ENCODE results near the gene ZBTB16. TPM values are rescaled to one million over a fixed set of nuclear protein-coding genes. Genes with fewer than 3 reads are reported as not detected.

Gene ZBTB16
- total RNA-seq, 2 donors from 2014 or later, result 2.0 to 13.7 TPM

GRCh38 chr11:114078423-114078822 lies 18.9 kb downstream of the ZBTB16 start:
- H3K4me1 ChIP-seq, result peaks cover 13% of the 10 kb centered on the region
- no peak overlapping the region for H3K27ac ChIP-seq
- no peak overlapping the region for H3K4me3 ChIP-seq
- no peaks in the 10 kb centered on the region for H3K36me3 ChIP-seq
- intact Hi-C loops (cut with DNase I), result no loop called here
- H3K27me3 ChIP-seq, result no peaks in the 10 kb centered on the region
- H3K9me3 ChIP-seq, result no peaks in the 10 kb centered on the region
- DNase-seq, result no peak
- no peak overlapping the region for H3K9ac ChIP-seq (ENCODE audit: low read depth in 2 of 2, low read length in 2 of 2)
- TF ChIP-seq, protein P1, sequence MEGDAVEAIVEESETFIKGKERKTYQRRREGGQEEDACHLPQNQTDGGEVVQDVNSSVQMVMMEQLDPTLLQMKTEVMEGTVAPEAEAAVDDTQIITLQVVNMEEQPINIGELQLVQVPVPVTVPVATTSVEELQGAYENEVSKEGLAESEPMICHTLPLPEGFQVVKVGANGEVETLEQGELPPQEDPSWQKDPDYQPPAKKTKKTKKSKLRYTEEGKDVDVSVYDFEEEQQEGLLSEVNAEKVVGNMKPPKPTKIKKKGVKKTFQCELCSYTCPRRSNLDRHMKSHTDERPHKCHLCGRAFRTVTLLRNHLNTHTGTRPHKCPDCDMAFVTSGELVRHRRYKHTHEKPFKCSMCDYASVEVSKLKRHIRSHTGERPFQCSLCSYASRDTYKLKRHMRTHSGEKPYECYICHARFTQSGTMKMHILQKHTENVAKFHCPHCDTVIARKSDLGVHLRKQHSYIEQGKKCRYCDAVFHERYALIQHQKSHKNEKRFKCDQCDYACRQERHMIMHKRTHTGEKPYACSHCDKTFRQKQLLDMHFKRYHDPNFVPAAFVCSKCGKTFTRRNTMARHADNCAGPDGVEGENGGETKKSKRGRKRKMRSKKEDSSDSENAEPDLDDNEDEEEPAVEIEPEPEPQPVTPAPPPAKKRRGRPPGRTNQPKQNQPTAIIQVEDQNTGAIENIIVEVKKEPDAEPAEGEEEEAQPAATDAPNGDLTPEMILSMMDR (IDR thresholded peaks at IDR 0.05), result no peak

DNA sequence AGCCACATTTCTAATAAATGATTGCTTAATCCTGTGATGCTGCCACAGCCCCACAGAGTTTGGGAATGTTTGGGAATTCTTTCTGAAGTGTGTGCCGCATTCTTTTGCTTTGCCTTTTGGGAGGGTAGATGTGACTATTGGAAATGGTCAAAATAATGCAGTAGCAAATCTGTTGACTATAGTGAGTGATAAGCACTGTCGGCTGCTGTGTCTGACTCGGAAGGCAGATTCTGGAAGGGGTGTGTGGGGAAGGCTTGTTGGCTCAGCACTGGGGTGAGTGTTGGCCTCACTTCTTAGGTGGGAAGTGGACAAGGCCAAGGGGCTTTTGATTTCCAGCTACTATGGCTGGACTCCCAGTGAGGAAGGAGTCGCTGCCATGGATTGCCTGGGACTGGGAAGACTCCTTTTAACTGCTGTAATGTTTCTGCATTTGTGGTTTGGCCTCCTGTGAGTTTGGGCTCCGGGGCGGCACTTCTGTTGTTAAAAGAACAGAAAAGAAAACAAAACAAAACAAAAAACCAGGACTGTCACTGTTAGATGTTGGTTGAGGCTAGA lies 20.1 kb downstream of the ZBTB16 start:
- TF ChIP-seq, protein P1 (IDR thresholded peaks at IDR 0.05), result no peak
- H3K27ac ChIP-seq, result peak overlapping the region; percentile 20
- no peak overlapping the region for H3K4me3 ChIP-seq
- H3K9me3 ChIP-seq, result no peaks in the 10 kb centered on the region
- peaks cover 13% of the 10 kb centered on the region for H3K4me1 ChIP-seq
- no peaks in the 10 kb centered on the region for H3K36me3 ChIP-seq
- intact Hi-C loops (cut with DNase I), result no loop called here
- H3K27me3 ChIP-seq, result no peaks in the 10 kb centered on the region
- peak overlapping the region in 1 of 2 donors; percentile 21 for H3K9ac ChIP-seq (ENCODE audit: low read depth in 2 of 2, low read length in 2 of 2)
- DNase-seq, result no peak

- H3K9me3 ChIP-seq, result no peaks in the 10 kb centered on the region
- no peaks in the 10 kb centered on the region for H3K36me3 ChIP-seq
- H3K9ac ChIP-seq (ENCODE audit: low read depth in 2 of 2, low read length in 2 of 2), result no peak overlapping the region
- intact Hi-C loops (cut with DNase I), result no loop called here
- H3K27ac ChIP-seq, result peak overlapping the region; percentile 20
- H3K27me3 ChIP-seq, result no peaks in the 10 kb centered on the region
- no peak overlapping the region for H3K4me3 ChIP-seq
- DNase-seq, result no peak
- peaks cover 13% of the 10 kb centered on the region for H3K4me1 ChIP-seq
- TF ChIP-seq, protein P1 (IDR thresholded peaks at IDR 0.05), result no peak
Observed at GRCh38 chr11:114080219-114080618, 20.7 kb downstream of the ZBTB16 start.

GRCh38 chr11:114080769-114081168 lies 21.3 kb downstream of the ZBTB16 start:
- no peaks in the 10 kb centered on the region for H3K27me3 ChIP-seq
- intact Hi-C loops (cut with DNase I), result no loop called here
- no peak overlapping the region for H3K27ac ChIP-seq
- no peak for DNase-seq
- H3K9me3 ChIP-seq, result no peaks in the 10 kb centered on the region
- no peaks in the 10 kb centered on the region for H3K36me3 ChIP-seq
- no peak overlapping the region for H3K4me3 ChIP-seq
- no peak overlapping the region for H3K9ac ChIP-seq (ENCODE audit: low read depth in 2 of 2, low read length in 2 of 2)
- peaks cover 16% of the 10 kb centered on the region for H3K4me1 ChIP-seq
- TF ChIP-seq, protein P1 (IDR thresholded peaks at IDR 0.05), result no peak

- H3K9ac ChIP-seq (ENCODE audit: low read depth in 2 of 2, low read length in 2 of 2), result no peak overlapping the region
- TF ChIP-seq, protein P1 (IDR thresholded peaks at IDR 0.05), result no peak
- no peaks in the 10 kb centered on the region for H3K27me3 ChIP-seq
- H3K4me1 ChIP-seq, result peaks cover 20% of the 10 kb centered on the region
- no peak overlapping the region for H3K4me3 ChIP-seq
- no peaks in the 10 kb centered on the region for H3K9me3 ChIP-seq
- intact Hi-C loops (cut with DNase I), result no loop called here
- H3K36me3 ChIP-seq, result no peaks in the 10 kb centered on the region
- no peak overlapping the region for H3K27ac ChIP-seq
- no peak for DNase-seq
Observed at GRCh38 chr11:114081641-114082414, 22.3 kb downstream of the ZBTB16 start.
